Measurements from ENCODE around the gene ATG101. TPM values are rescaled to one million over a fixed set of nuclear protein-coding genes. Genes with fewer than 3 reads are reported as not detected.

Gene ATG101
- polyA plus RNA-seq, 4 donors = 25.1 to 29.4 (median 27.7) TPM

Other genes starting within 250 kb of the ATG101 start
- 1 to 10 TPM; 3.7 to 5.5 (median 4.4) TPM for gene FIGNL2, start 221.3 kb upstream of the ATG101 start, polyA plus RNA-seq (ENCODE audit: insufficient read length in 4 of 4)
- under 1 TPM; 0.15 to 0.35 (median 0.27) TPM for gene ANKRD33, start 181.9 kb upstream of the ATG101 start, polyA plus RNA-seq (ENCODE audit: insufficient read length in 4 of 4)
- gene ACVRL1, start 162.5 kb upstream of the ATG101 start, polyA plus RNA-seq (ENCODE audit: insufficient read length in 4 of 4) = 10 to 100 TPM; 32.8 to 37.8 (median 33.5) TPM
- 10 to 100 TPM; 59.1 to 61.9 (median 59.3) TPM for gene ACVR1B, start 118.3 kb upstream of the ATG101 start, polyA plus RNA-seq (ENCODE audit: insufficient read length in 4 of 4)
- gene TAMALIN, start 63.0 kb upstream of the ATG101 start, polyA plus RNA-seq (ENCODE audit: insufficient read length in 4 of 4) = 10 to 100 TPM; 16.6 to 20.8 (median 17.3) TPM
- gene NR4A1, start 18.5 kb upstream of the ATG101 start, polyA plus RNA-seq (ENCODE audit: insufficient read length in 4 of 4) = 10 to 100 TPM; 11.4 to 46.0 (median 21.5) TPM
- gene SMIM41, start 9.7 kb downstream of the ATG101 start, polyA plus RNA-seq (ENCODE audit: insufficient read length in 4 of 4) = under 1 TPM; 0.30 to 0.65 (median 0.39) TPM
- 1 to 10 TPM in 2 of 4 donors, under 1 TPM in 2; 0.83 to 1.4 (median 1.0) TPM for gene KRT80, start 122.0 kb downstream of the ATG101 start, polyA plus RNA-seq (ENCODE audit: insufficient read length in 4 of 4)
- 100 to 1,000 TPM in 1 of 4 donors, 10 to 100 TPM in 3; 44.7 to 121 (median 73.1) TPM for gene KRT7, start 163.3 kb downstream of the ATG101 start, polyA plus RNA-seq (ENCODE audit: insufficient read length in 4 of 4)
- under 1 TPM in 2 of 4 donors, not detected in 2; 0.07 to 0.13 TPM for gene KRT86, start 204.7 kb downstream of the ATG101 start, polyA plus RNA-seq (ENCODE audit: insufficient read length in 4 of 4)
- under 1 TPM in 1 of 4 donors, not detected in 3; 0.13 TPM for gene KRT81, start 221.6 kb downstream of the ATG101 start, polyA plus RNA-seq (ENCODE audit: insufficient read length in 4 of 4)